Naive thymus-derived CD4-positive, alpha-beta T cell (primary cell): ENCODE data around the gene MPLKIP. TPM values are rescaled to one million over a fixed set of nuclear protein-coding genes. Genes with fewer than 3 reads are reported as not detected.
"Not testable (repeated sequence)": the region's sequence is repeated elsewhere in the genome, so short reads cannot be mapped to it uniquely, and the experiment has no call there.

Experiments used
- ATAC-seq: fragments of 150-1000 bp; cut with Tn5 transposase; 2 replicates; pipeline ENCODE4 v1.10.0; 2021; ENCODE audit warnings: mild to moderate bottlenecking, moderate library complexity
- CTCF ChIA-PET: fragments of 350-600 bp; sonication (Branson Sonifier 250); formaldehyde crosslinking; loops from one replicate; lab custom pipeline; 2021; ENCODE audit warnings: antibody characterized with exemption; lab: Charles Lee
- POLR2A ChIA-PET: fragments of 350-600 bp; sonication (Branson Sonifier 250); formaldehyde crosslinking; loops from one replicate; lab custom pipeline; 2021; ENCODE audit warnings: antibody characterized with exemption, inconsistent platforms; lab: Charles Lee
- DNase-seq, 9 donors: peaks; one replicate each; pipeline versions ENCODE4 v3.0.0 to v3.0.0-alpha.2; 2020 to 2022; ENCODE audit warnings: mixed read lengths in 1 of 9
- H3K27ac ChIP-seq: one replicate; pipeline ENCODE4 v1.7.0; 2013; ENCODE audit warnings: mild to moderate bottlenecking, low read depth, low read length, moderate library complexity
- H3K27me3 ChIP-seq, 2 donors: one replicate each; pipeline ENCODE4 v1.7.0; 2013; ENCODE audit warnings: low read length in 2 of 2, mild to moderate bottlenecking in 2 of 2, moderate library complexity in 2 of 2; ENCODE audit not compliant: control insufficient read depth in 2 of 2, insufficient read depth in 2 of 2
- H3K36me3 ChIP-seq, 3 experiments: 1 replicate in 2 of 3; 2 replicates in 1 of 3; pipeline ENCODE4 v1.7.0; 2013; ENCODE audit warnings: low read length in 3 of 3, mild to moderate bottlenecking in 3 of 3, moderate library complexity in 1 of 3; ENCODE audit not compliant: insufficient read depth in 3 of 3, control insufficient read depth in 2 of 3
- H3K4me1 ChIP-seq, 2 donors: one replicate each; pipeline ENCODE4 v1.7.0; 2013; ENCODE audit warnings: low read length in 2 of 2, mild to moderate bottlenecking in 2 of 2, moderate library complexity in 1 of 2; ENCODE audit not compliant: control insufficient read depth in 2 of 2, insufficient read depth in 2 of 2
- H3K4me3 ChIP-seq: 2 replicates; pipeline ENCODE4 v1.7.0; 2013; ENCODE audit warnings: mild to moderate bottlenecking, low read length
- H3K9me3 ChIP-seq, 3 experiments: 1 replicate in 2 of 3; 2 replicates in 1 of 3; pipeline ENCODE4 v1.7.0; 2013; ENCODE audit warnings: low read length in 3 of 3; ENCODE audit not compliant: control insufficient read depth in 2 of 3
- H3K27ac Mint-ChIP-seq, 9 donors: one replicate each; pipeline ENCODE4 v1.8.0; 2020 to 2022; ENCODE audit warnings: mixed read lengths in 9 of 9, mild to moderate bottlenecking in 8 of 9, moderate library complexity in 5 of 9, inconsistent platforms in 2 of 9
- H3K27me3 Mint-ChIP-seq, 5 donors: one replicate each; pipeline ENCODE4 v1.8.0; 2021 to 2022; ENCODE audit warnings: mixed read lengths in 5 of 5, mild to moderate bottlenecking in 1 of 5
- H3K36me3 Mint-ChIP-seq, 5 donors: one replicate each; pipeline ENCODE4 v1.8.0; 2020 to 2022; ENCODE audit warnings: mixed read lengths in 5 of 5, mild to moderate bottlenecking in 3 of 5, inconsistent platforms in 1 of 5
- H3K4me1 Mint-ChIP-seq, 7 donors: one replicate each; pipeline ENCODE4 v1.8.0; 2020 to 2022; ENCODE audit warnings: mixed read lengths in 7 of 7, mild to moderate bottlenecking in 3 of 7, inconsistent platforms in 1 of 7
- H3K4me3 Mint-ChIP-seq, 10 donors: one replicate each; pipeline ENCODE4 v1.8.0; 2020 to 2022; ENCODE audit warnings: mild to moderate bottlenecking in 10 of 10, mixed read lengths in 10 of 10, moderate library complexity in 6 of 10, inconsistent platforms in 2 of 10
- H3K9me3 Mint-ChIP-seq, 11 donors: one replicate each; pipeline ENCODE4 v1.8.0; 2020 to 2022; ENCODE audit warnings: mixed read lengths in 11 of 11, mild to moderate bottlenecking in 4 of 11, inconsistent platforms in 1 of 11, moderate library complexity in 1 of 11
- intact Hi-C, 2 donors: fragments of 100-400 bp; cut with micrococcal nuclease; formaldehyde crosslinking; loops; one replicate each; pipeline ENCODE4 v1.15.1; 2023
- polyA plus RNA-seq, 2 donors: library from polyadenylated mRNA; unstranded; fragments of 300-500 nt; fragmentation: Illumina TruSeq; gene quantifications; one replicate each; pipeline ENCODE4 v1.2.3, GENCODE V29; 2021
- total RNA-seq, 6 experiments: library from RNA in 5 of 6; stranded (reverse) in 5 of 6; gene quantifications; 1 replicate in 5 of 6; 2 replicates in 1 of 6; pipeline ENCODE4 v1.2.3 and lab custom pipeline; 2021 to 2026

MPLKIP gene
- total and polyA plus RNA-seq, 7 experiments from 2014 or later, result 17.2 to 68.6 (median 38.4) TPM

- CTCF ChIA-PET, DNase-seq, ATAC-seq, H3K27me3 ChIP-seq, H3K9me3 Mint-ChIP-seq, H3K4me3 Mint-ChIP-seq, H3K36me3 ChIP-seq, intact Hi-C loops, POLR2A ChIA-PET, H3K9me3 ChIP-seq, H3K4me1 Mint-ChIP-seq, H3K4me3 ChIP-seq, H3K27ac ChIP-seq, H3K4me1 ChIP-seq: not testable (repeated sequence)
- H3K27ac Mint-ChIP-seq, result peak overlapping the region in 1 of 9 donors; percentile 23
- peaks cover 4 to 19% (median 11%) of the 10 kb centered on the region in 5 donors for H3K27me3 Mint-ChIP-seq
- H3K36me3 Mint-ChIP-seq, result peaks cover 0 to 12% (median 4%) of the 10 kb centered on the region in 5 donors
Observed at GRCh38 chr7:40148247-40148580, 13.8 kb upstream of the MPLKIP start.

DNA sequence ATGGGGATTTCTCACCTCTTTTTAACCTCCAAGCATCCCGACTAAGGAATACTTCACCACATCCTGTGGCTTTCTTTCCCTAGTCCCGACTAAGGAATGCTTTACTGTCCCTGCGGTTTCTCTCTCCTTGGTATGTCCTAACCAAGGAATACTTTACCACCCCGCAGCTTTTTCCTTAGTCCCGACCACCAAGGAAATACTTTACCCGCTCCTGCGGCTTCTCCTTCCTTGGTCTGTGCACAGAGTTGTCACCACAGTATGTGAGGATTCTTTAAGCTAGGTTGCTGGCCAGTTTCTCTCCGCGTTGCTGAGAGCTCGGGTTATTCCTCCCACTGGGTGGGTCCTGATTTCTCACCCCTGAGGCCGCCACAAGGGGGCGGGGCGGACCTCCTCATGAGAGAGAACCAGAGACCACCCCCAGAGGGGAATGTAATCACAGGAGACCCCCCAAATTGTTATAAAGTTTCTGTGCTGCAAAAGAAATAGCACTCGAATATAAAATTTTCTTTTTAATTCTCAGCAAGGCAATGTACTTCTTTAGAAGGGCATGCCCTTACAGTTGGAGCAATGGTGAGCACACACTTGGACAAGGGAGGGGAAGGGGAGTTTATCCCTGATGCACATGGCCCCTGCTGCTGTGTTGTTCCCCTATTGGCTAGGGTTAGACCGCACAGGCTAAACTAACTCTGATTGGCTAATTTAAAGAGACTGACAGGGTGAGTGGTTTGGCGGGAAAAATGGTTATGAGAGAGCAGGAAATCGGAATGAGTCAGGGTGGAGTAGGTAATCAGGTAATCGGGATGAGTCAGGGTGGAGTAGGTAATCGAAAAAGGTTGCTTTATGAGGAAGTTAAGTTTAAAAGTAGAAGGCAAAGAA is 13.2 kb upstream of the MPLKIP start:
- H3K9me3 Mint-ChIP-seq, result peaks cover 0 to 4% (median 0%) of the 10 kb centered on the region in 11 donors
- H3K4me1 ChIP-seq, result no peaks in the 10 kb centered on the region
- ChIA-PET POLR2A (no interaction called here), CTCF (no interaction called here)
- peak overlapping the region in 1 of 9 donors; percentile 23 for H3K27ac Mint-ChIP-seq
- H3K9me3 ChIP-seq, result no peaks in the 10 kb centered on the region
- H3K4me3 Mint-ChIP-seq, result no peak overlapping the region
- no peak for ATAC-seq
- peaks cover 4 to 19% (median 11%) of the 10 kb centered on the region in 5 donors for H3K27me3 Mint-ChIP-seq
- DNase-seq, result no peak
- no peak overlapping the region for H3K4me3 ChIP-seq
- H3K36me3 Mint-ChIP-seq, result peaks cover 0 to 12% (median 4%) of the 10 kb centered on the region in 5 donors
- no peak overlapping the region for H3K27ac ChIP-seq
- H3K36me3 ChIP-seq, result no peaks in the 10 kb centered on the region
- no peaks in the 10 kb centered on the region for H3K27me3 ChIP-seq
- intact Hi-C loops, result no loop called here
- peaks cover 0 to 3% (median 0%) of the 10 kb centered on the region in 7 donors for H3K4me1 Mint-ChIP-seq

- H3K27ac ChIP-seq, intact Hi-C loops, H3K36me3 ChIP-seq, DNase-seq, H3K9me3 Mint-ChIP-seq, ATAC-seq, H3K4me3 Mint-ChIP-seq, H3K4me1 Mint-ChIP-seq, POLR2A ChIA-PET, H3K4me3 ChIP-seq, H3K4me1 ChIP-seq, CTCF ChIA-PET, H3K9me3 ChIP-seq, H3K27ac Mint-ChIP-seq, H3K27me3 ChIP-seq: not testable (repeated sequence)
- H3K27me3 Mint-ChIP-seq, result peaks cover 4 to 19% (median 11%) of the 10 kb centered on the region in 5 donors
- peaks cover 0 to 12% (median 3%) of the 10 kb centered on the region in 5 donors for H3K36me3 Mint-ChIP-seq
Observed at GRCh38 chr7:40145596-40146130, 11.2 kb upstream of the MPLKIP start.

- H3K9me3 Mint-ChIP-seq, H3K4me3 Mint-ChIP-seq, ATAC-seq, H3K4me1 Mint-ChIP-seq, H3K4me1 ChIP-seq, H3K4me3 ChIP-seq, CTCF ChIA-PET, H3K36me3 ChIP-seq, intact Hi-C loops, H3K27me3 ChIP-seq, POLR2A ChIA-PET, H3K9me3 ChIP-seq, DNase-seq, H3K27ac ChIP-seq, H3K27ac Mint-ChIP-seq: not testable (repeated sequence)
- H3K27me3 Mint-ChIP-seq, result peaks cover 4 to 17% (median 7%) of the 10 kb centered on the region in 5 donors
- H3K36me3 Mint-ChIP-seq, result peaks cover 0 to 17% (median 0%) of the 10 kb centered on the region in 5 donors
Observed at GRCh38 chr7:40141916-40142315, 7.5 kb upstream of the MPLKIP start.

- DNase-seq, H3K4me1 Mint-ChIP-seq, H3K27ac Mint-ChIP-seq, H3K36me3 ChIP-seq, H3K9me3 ChIP-seq, CTCF ChIA-PET, H3K9me3 Mint-ChIP-seq, H3K27ac ChIP-seq, ATAC-seq, H3K4me3 Mint-ChIP-seq, H3K4me1 ChIP-seq, H3K4me3 ChIP-seq, H3K27me3 ChIP-seq, POLR2A ChIA-PET: not testable (repeated sequence)
- Mint-ChIP-seq H3K36me3 (peaks cover 0 to 14% (median 0%) of the 10 kb centered on the region in 5 donors), H3K27me3 (peaks cover 4 to 15% (median 8%) of the 10 kb centered on the region in 5 donors)
- intact Hi-C loops, result loop anchor here (10.0 kb wide), 2 partner anchors 1745 to 1775 kb away; no protein-coding TSS in a partner anchor
Observed at GRCh38 chr7:40139891-40140290, 5.5 kb upstream of the MPLKIP start.

GRCh38 chr7:40138973-40139372 is 4.6 kb upstream of the MPLKIP start:
- Histone ChIP-seq H3K27me3 (no peaks in the 10 kb centered on the region), H3K9me3 (no peaks in the 10 kb centered on the region), H3K4me1 (peaks cover 0 to 5% of the 10 kb centered on the region in 2 donors), H3K4me3 (no peak overlapping the region), H3K27ac (no peak overlapping the region), H3K36me3 (peaks cover 0 to 5% (median 0%) of the 10 kb centered on the region in 3 experiments)
- ATAC-seq, result no peak
- peaks cover 0 to 4% (median under 1%) of the 10 kb centered on the region in 7 donors for H3K4me1 Mint-ChIP-seq
- peaks cover 0 to 10% (median 0%) of the 10 kb centered on the region in 5 donors for H3K36me3 Mint-ChIP-seq
- no peak overlapping the region for H3K4me3 Mint-ChIP-seq
- ChIA-PET CTCF (no interaction called here), POLR2A (no interaction called here)
- peaks cover 0 to 5% (median 0%) of the 10 kb centered on the region in 11 donors for H3K9me3 Mint-ChIP-seq
- DNase-seq, result no peak
- intact Hi-C loops, result loop anchor here (10.0 kb wide), 2 partner anchors 1746 to 1774 kb away; no protein-coding TSS in a partner anchor
- peaks cover 4 to 17% (median 6%) of the 10 kb centered on the region in 5 donors for H3K27me3 Mint-ChIP-seq
- no peak overlapping the region for H3K27ac Mint-ChIP-seq
